SJSA1 (cell line): Measurements from ENCODE around the gene COQ2. TPM values are rescaled to one million over a fixed set of nuclear protein-coding genes. Genes with fewer than 3 reads are reported as not detected.
"Not testable (repeated sequence)": the region's sequence is repeated elsewhere in the genome, so short reads cannot be mapped to it uniquely, and the experiment has no call there.

Source experiments
- DNase-seq, 2 experiments: peaks; one replicate each; pipeline ENCODE4 v3.0.0-alpha.2; 2015 to 2020; ENCODE audit warnings: low spot score in 2 of 2, low read depth in 1 of 2
- H3K27ac ChIP-seq: fragments of 250-450 bp; sonication (Bioruptor Pico); 2 replicates; pipeline ENCODE4 v1.5.1; 2020; ENCODE audit warnings: mild to moderate bottlenecking, moderate library complexity
- H3K27me3 ChIP-seq: fragments of 250-450 bp; sonication (Bioruptor Pico); replicated peaks from 2 replicates; pipeline ENCODE4 v1.5.1; 2020; ENCODE audit warnings: mild to moderate bottlenecking, moderate library complexity
- H3K36me3 ChIP-seq: fragments of 250-450 bp; sonication (Bioruptor Pico); 2 replicates; pipeline ENCODE4 v1.5.1; 2020; ENCODE audit warnings: mild to moderate bottlenecking
- H3K4me1 ChIP-seq: fragments of 250-450 bp; sonication (Bioruptor Pico); replicated peaks from 2 replicates; pipeline ENCODE4 v1.6.1; 2021; ENCODE audit warnings: mild to moderate bottlenecking
- H3K4me3 ChIP-seq: fragments of 250-450 bp; sonication (Bioruptor Pico); 2 replicates; pipeline ENCODE4 v1.5.1; 2020; ENCODE audit warnings: mild to moderate bottlenecking
- H3K9me3 ChIP-seq: fragments of 250-450 bp; sonication (Bioruptor Pico); replicated peaks from 2 replicates; pipeline ENCODE4 v1.5.1; 2020; ENCODE audit warnings: mild to moderate bottlenecking
- total RNA-seq: library from RNA; depleted of rRNA; stranded (reverse); fragments of >200 nt; shearing (Covaris generic); gene quantifications from 2 replicates; pipeline ENCODE4 v1.2.3, GENCODE V29; 2014; rRNA removed

The COQ2 gene, protein sequence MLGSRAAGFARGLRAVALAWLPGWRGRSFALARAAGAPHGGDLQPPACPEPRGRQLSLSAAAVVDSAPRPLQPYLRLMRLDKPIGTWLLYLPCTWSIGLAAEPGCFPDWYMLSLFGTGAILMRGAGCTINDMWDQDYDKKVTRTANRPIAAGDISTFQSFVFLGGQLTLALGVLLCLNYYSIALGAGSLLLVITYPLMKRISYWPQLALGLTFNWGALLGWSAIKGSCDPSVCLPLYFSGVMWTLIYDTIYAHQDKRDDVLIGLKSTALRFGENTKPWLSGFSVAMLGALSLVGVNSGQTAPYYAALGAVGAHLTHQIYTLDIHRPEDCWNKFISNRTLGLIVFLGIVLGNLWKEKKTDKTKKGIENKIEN
- 28.4 and 37.5 TPM in 2 replicates for total RNA-seq

DNA sequence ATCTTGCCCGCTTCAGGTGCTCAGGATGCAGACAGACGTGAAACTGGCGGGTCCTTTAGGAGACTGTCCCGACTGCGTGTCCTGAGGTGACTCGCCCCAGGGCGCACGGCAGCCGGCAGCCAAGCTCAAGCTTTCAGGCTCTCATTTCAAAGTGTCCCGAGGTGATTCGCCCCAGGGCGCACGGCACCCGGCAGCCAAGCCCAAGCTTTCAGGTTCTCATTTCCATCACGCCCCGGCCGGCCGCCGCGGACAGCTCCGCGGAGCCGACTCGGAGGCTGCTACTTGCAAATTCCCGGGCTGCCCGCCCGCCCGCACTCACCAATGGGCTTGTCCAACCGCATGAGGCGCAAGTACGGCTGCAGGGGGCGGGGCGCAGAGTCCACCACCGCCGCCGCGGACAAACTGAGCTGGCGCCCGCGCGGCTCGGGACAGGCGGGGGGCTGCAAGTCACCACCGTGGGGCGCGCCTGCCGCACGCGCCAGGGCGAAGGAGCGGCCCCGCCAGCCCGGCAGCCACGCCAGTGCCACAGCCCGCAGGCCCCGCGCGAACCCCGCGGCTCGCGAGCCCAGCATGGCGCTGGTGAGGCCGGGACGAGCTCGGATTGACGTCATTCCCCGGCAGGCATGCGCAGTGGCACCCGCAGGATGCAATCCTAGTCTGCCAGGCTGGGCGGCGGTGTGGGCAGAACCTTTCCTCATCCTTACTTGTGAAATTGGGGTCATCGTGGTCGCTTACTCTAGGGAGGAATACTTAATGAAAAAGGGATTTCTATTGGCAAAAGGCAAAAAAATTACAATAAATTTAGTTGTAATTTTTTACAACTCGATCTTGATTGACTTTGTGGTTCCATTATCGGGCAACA, at the start of gene COQ2:
TSS of gene COQ2 (minus strand) at position 606 of the 862 bp plus-strand sequence. CDS start at position 572, 34 bp downstream.
- Histone ChIP-seq H3K9me3 (no peaks in the 10 kb centered on the region), H3K36me3 (no peaks in the 10 kb centered on the region; the same call in 1 of the 2 replicates), H3K4me1 (peaks cover 18% of the 10 kb centered on the region), H3K4me3 (peak within 1 kb of the TSS; percentile 81), H3K27me3 (no peaks in the 10 kb centered on the region), H3K27ac (peak within 1 kb of the TSS; percentile 98)
- DNase-seq, result peak; percentile 90 to 97

DNA sequence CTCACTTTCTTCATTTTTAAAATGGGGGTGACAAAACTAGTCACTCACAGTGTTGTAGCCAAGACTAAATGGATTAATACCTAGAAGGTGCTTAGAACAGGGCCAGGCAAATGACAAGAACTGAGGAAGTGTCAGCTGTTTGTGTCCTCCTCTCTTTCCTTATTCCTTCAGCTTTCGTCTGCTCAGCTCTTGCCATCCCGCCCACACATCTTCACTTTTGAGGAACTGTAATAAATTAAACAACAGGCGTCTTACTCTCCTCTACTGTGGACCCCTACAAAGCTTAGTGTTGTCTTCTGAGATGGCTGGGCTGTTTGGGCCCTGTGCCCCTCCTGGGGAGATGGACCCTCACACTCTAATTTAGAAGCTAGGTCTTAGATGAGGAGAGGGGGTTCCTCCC, 47.4 kb upstream of the COQ2 start:
- no peak overlapping the region for H3K4me3 ChIP-seq
- DNase-seq, result no peak
- H3K27ac ChIP-seq, result no peak overlapping the region
- H3K36me3 ChIP-seq, result no peaks in the 10 kb centered on the region
- H3K27me3 ChIP-seq, result no peaks in the 10 kb centered on the region
- H3K4me1 ChIP-seq, result peaks cover 12% of the 10 kb centered on the region
- no peaks in the 10 kb centered on the region for H3K9me3 ChIP-seq

DNA sequence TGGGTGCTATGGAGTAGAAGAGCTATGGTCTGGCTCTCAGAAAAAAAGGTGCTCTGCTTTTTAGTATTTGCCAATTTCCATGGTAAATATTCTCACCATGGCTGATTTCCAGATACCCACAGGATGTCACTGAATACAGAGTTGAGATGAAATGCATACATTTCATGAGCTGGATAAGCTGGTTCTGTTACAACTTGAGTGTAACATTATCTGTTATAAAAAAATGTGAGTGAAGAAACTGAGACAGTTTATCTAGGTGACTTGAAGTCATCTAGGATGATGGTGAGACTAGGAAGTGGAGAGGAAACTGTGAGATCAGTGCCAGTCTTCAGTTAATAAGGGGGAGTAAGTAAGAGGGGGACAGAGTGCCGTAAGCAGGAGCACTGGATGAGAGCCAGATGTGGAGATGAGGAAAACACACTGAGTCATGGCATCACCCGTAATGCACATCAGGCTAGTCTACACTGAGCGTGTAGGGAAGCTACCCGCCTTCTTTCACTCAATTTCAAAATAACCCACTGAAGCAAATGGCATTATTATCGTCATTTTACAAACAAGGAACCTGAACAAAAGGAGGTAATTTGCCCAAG, 45.0 kb upstream of the COQ2 start:
- DNase-seq, result no peak

DNA sequence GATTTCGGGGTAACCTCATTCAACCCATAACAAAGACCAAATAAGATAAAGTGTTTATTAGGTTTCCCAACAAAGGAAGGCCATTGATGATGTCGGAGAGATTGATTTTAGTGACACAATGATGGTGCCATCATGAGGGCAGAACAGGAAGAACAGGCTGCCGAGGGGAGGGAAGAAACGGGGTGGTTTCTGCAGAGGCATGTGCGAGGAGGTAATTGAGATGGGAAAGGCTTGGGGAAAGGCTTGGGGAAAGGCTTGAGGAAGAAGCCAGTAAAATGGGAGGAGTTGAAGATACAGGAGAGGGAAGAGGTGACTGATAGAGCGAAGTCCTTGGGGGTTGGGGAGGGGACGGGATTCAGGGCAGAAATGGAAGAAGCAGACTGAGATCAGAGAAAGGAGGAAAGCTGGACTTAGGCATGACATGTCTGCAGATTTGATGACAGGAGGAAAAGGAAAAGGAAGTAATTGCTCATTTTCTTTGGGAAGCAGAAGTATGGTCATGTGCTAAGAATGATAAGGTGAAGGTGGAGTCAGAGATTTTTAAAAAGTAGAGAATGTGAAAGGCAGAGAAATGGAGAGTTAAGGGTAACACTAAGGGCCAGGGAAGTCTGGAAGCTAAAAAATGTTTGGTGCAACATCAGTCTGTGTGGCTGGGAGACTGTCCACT, 44.1 kb upstream of the COQ2 start:
- Histone ChIP-seq H3K9me3 (no peaks in the 10 kb centered on the region), H3K4me1 (no peaks in the 10 kb centered on the region), H3K27me3 (no peaks in the 10 kb centered on the region), H3K4me3 (no peak overlapping the region), H3K27ac (no peak overlapping the region), H3K36me3 (no peaks in the 10 kb centered on the region)
- no peak for DNase-seq

More for the DNA sequence above, 45.0 kb upstream of the COQ2 start:
- H3K4me3 ChIP-seq, result no peak overlapping the region
- H3K4me1 ChIP-seq, result peaks cover 4% of the 10 kb centered on the region
- H3K9me3 ChIP-seq, result no peaks in the 10 kb centered on the region
- no peak overlapping the region for H3K27ac ChIP-seq
- no peaks in the 10 kb centered on the region for H3K36me3 ChIP-seq
- no peaks in the 10 kb centered on the region for H3K27me3 ChIP-seq

DNA sequence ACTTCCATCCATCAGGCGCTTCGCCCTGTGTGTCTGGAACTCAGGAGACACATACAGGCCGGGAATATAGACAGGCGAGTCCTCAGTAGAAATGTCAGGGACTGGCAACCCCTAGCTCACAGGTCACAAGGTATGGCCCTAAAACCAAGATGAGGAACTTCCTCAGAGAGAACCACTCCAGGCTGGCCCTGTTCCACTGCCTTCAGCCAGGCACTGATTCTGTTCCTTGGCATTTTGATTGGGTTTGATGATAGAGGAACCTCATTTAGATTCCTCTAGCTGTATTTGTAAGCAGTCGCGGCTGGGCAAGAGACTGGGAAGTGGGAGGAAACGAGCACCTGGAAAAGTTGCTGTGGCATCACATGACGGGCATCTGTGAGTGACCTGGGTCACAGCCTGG, 41.9 kb upstream of the COQ2 start:
- no peak for DNase-seq
- Histone ChIP-seq H3K4me3 (no peak overlapping the region), H3K9me3 (no peaks in the 10 kb centered on the region), H3K27me3 (no peaks in the 10 kb centered on the region), H3K27ac (no peak overlapping the region), H3K36me3 (no peaks in the 10 kb centered on the region), H3K4me1 (no peaks in the 10 kb centered on the region)

DNA sequence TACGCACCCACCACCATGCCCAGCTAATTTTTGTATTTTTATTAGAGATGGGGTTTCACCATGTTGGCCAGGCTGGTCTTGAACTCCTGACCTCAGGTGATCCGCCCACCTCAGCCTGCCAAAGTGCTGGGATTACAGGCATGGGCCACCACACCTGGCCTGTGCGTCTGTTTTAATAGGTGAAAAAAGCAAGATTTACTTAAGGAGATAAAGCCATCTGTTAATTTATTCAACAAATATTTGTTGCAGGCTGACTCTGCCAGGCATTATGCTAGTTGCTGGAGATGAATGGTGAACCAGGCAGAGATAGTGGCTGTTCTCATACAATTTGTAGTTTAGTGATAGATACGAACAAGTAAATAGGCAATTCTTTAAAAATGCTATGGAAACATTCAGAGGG, 40.7 kb upstream of the COQ2 start:
- H3K4me3 ChIP-seq, H3K36me3 ChIP-seq, H3K27ac ChIP-seq, H3K4me1 ChIP-seq, DNase-seq, H3K27me3 ChIP-seq, H3K9me3 ChIP-seq: not testable (repeated sequence)

DNA sequence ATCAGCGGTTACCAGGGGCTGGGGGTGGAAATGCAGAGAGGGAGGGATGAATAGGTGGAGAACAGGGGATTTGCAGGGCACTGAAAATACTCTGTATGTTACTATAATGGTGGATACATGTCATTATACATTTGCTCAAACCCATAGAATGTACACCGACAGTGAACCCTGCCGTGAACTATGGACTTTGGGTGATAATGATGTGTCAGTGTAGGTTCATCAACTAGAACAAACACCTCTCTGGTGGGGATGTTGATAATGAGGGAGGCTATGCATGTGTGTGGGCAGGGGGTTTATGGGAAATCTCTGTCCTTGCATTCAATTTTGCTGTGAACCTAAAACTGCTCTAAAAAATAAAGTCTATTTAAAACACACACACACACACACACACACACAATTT, 38.5 kb upstream of the COQ2 start:
- Histone ChIP-seq H3K27me3 (no peaks in the 10 kb centered on the region), H3K36me3 (no peaks in the 10 kb centered on the region), H3K4me1 (no peaks in the 10 kb centered on the region), H3K9me3 (no peaks in the 10 kb centered on the region), H3K27ac (no peak overlapping the region), H3K4me3 (no peak overlapping the region)
- DNase-seq, result no peak

DNA sequence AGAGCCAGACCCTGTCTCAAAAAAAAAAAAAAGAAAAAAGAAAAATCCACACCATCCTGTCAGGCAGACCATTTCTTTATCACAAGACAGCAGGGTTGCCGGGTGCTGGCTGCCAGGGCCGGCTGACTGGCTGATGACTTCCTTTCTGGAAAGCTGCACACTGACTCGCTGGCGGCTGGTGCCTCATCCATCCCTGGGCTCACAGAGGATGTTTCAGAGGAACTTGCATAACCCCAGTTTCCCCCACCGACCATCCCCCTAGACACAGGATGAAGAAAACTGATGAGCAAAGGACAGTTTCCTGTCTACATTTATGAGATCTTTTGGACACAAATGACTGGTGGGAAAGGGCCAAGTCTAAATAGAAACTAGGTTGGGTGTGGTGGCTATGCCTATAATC, 36.0 kb upstream of the COQ2 start:
- no peak for DNase-seq
- Histone ChIP-seq H3K36me3 (no peaks in the 10 kb centered on the region), H3K27ac (no peak overlapping the region), H3K4me3 (no peak overlapping the region), H3K9me3 (no peaks in the 10 kb centered on the region), H3K27me3 (no peaks in the 10 kb centered on the region), H3K4me1 (no peaks in the 10 kb centered on the region)

DNA sequence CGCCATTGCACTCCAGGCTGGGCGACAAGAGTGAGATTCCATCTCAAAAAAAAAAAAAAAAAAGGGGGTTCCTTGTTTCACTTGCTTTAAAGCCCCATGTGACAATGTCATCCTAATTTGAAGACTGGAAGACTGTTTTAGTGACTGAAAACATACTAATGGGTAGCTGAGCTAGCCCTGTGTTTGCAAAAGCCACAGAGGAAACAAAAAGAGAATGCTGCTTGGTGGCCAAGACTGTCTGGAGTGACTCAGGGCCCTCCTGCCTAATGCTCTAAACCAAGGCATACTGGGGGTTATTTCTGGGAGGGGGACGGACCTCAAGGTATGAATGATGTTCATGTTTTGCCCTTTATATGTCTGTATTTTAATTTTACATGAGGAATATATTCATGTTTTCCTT, 34.1 kb upstream of the COQ2 start:
- H3K27me3 ChIP-seq, result no peaks in the 10 kb centered on the region
- DNase-seq, result no peak
- H3K36me3 ChIP-seq, result no peaks in the 10 kb centered on the region
- no peak overlapping the region for H3K4me3 ChIP-seq
- H3K9me3 ChIP-seq, result no peaks in the 10 kb centered on the region
- H3K4me1 ChIP-seq, result no peaks in the 10 kb centered on the region
- no peak overlapping the region for H3K27ac ChIP-seq

DNA sequence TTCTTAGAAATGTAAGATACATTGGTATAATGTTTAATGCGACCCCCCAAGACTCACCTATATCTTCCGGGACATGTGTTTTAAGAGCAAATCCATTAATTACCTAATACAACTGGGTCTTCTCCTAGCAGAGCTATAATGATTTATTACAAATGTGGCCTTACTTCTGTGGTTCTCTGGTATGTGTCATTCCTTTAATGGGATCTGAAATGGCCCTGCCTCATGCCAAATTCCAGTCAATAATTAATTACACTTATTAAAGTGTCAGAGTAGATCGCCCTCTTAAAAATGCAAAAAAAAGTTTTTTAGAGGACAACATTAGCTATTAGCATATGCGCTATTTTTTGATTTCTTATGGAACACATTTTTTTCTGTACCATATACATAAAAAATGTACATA, 33.1 kb upstream of the COQ2 start:
- no peak overlapping the region for H3K4me3 ChIP-seq
- no peaks in the 10 kb centered on the region for H3K36me3 ChIP-seq
- no peak overlapping the region for H3K27ac ChIP-seq
- no peaks in the 10 kb centered on the region for H3K9me3 ChIP-seq
- H3K27me3 ChIP-seq, result no peaks in the 10 kb centered on the region
- DNase-seq, result no peak
- no peaks in the 10 kb centered on the region for H3K4me1 ChIP-seq

DNA sequence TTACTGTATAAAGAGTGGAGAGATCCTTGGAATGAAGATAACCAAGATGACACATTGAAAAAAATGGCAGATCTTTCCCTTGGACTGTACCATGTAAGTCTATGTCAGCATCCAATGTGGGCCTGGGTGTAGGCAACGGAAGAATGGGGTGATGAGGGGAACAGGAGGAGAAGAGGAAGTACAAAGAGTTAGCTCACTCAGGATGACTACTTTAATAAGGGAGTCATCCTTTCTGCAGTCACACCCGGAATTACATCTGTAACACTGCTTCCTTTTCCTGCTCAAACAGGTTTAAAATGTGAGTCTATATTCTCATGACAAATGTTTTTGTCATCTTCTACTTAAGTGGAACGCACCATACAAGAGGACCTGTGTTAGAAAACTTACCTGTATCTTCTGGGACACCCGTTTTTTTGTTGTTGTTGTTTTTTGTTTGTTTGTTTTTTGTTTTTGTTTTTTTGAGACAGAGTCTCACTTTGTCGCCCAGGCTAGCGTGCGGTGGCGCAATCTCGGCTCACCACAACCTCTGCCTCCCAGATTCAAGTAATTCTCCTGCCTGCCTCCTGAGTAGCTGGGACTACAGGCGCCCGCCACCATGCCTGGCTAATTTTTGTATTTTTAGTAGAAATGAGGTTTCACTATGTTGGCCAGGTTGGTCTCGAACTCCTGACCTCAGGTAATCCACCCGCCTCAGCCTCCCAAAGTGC, 32.0 kb upstream of the COQ2 start:
- Histone ChIP-seq H3K27ac (no peak overlapping the region), H3K9me3 (no peaks in the 10 kb centered on the region), H3K4me3 (no peak overlapping the region), H3K4me1 (no peaks in the 10 kb centered on the region), H3K36me3 (no peaks in the 10 kb centered on the region), H3K27me3 (no peaks in the 10 kb centered on the region)
- DNase-seq, result no peak

DNA sequence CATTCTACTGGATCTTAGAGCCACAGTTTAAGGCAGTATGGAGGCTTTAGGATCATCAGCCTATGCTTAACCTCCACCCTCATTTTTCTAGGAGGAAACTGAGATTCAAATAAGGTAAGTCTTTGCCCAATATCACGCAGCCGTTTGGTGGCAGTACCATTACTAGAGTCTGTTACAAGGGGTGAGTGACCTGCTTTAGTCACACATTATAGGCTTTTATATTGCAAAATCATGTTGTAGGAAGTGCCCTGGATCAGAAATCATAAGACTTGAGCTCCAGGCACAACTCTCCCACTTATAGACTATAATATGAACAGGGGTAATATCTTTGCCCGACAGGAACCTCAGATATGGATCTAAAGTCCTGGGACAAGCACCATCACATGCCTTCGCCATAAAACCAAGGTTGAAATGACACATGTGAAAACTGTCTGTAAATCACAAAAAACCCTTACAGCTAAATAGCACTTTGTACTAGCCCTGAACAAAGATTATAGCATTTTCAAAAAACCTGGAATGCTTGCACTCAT, 30.8 kb upstream of the COQ2 start:
- Histone ChIP-seq H3K9me3 (no peaks in the 10 kb centered on the region), H3K36me3 (no peaks in the 10 kb centered on the region), H3K4me1 (no peaks in the 10 kb centered on the region), H3K27ac (no peak overlapping the region), H3K4me3 (no peak overlapping the region), H3K27me3 (no peaks in the 10 kb centered on the region)
- DNase-seq, result no peak

DNA sequence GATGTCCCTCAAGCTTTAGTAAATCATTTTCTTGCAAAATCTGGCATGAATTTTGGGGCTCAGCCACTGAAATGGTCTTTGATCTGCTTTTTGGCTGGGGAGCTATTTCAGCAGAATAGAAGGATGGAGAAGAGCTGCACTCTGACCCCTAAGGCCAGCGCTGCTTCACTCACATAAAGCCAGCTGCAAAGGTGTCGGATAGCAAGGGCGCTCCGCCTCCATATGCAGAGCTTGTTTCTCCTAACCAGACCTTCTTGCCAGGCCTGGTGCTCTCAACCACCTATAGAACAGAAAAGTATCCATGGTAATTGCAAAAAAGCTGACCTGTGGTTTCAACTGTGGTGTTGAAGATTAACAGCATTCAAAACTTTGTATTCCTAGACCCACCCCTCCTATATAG, 24.1 kb upstream of the COQ2 start:
- H3K36me3 ChIP-seq, result no peaks in the 10 kb centered on the region
- no peak for DNase-seq

More for the DNA sequence above, 24.1 kb upstream of the COQ2 start:
- Histone ChIP-seq H3K4me1 (no peaks in the 10 kb centered on the region), H3K4me3 (no peak overlapping the region), H3K27ac (no peak overlapping the region), H3K27me3 (no peaks in the 10 kb centered on the region), H3K9me3 (no peaks in the 10 kb centered on the region)
